GM23338 (cell line): ENCODE measurements around the gene CES1.
"Not testable (repeated sequence)": the region's sequence is repeated elsewhere in the genome, so short reads cannot be mapped to it uniquely, and the experiment has no call there.

ENCODE experiments used
- CTCF ChIP-seq, 2 experiments: fragments of 200-600 bp in 1 of 2; sonication (generic) in 1 of 2; conservative IDR thresholded peaks; 2 replicates each; pipeline versions ENCODE4 v1.5.1 to v1.6.1; 2016 to 2017; ENCODE audit warnings: antibody characterized with exemption in 2 of 2, low read depth in 2 of 2, mild to moderate bottlenecking in 2 of 2, moderate library complexity in 1 of 2
- ZNF114 ChIP-seq: fragments of 250-450 bp; sonication (Bioruptor Pico); IDR thresholded peaks from 2 replicates; pipeline ENCODE4 v1.5.0; 2020; ENCODE audit warnings: mild to moderate bottlenecking, moderate library complexity

- TF ChIP-seq CTCF (conservative IDR thresholded peaks at IDR 0.05; ENCODE audit: low read depth in 2 of 2); ZNF114: not testable (repeated sequence)
Observed at GRCh38 chr16:55835173-55835572, 2.3 kb upstream of the CES1 start.
